Tongue (tissue), 2 donors: ENCODE results near the gene ADCY2. TPM values are rescaled to one million over a fixed set of nuclear protein-coding genes. Genes with fewer than 3 reads are reported as not detected.

ENCODE experiments used
- DNase-seq: peaks from one replicate; pipeline ENCODE4 v3.0.0-alpha.2; 2015
- total RNA-seq: library from RNA; depleted of rRNA; stranded (reverse); fragments of >200 nt; gene quantifications from one replicate; pipeline ENCODE4 v1.2.3, GENCODE V29; 2014

Gene ADCY2
- total RNA-seq, 1 donor from 2014 or later = 41.3 TPM

DNA sequence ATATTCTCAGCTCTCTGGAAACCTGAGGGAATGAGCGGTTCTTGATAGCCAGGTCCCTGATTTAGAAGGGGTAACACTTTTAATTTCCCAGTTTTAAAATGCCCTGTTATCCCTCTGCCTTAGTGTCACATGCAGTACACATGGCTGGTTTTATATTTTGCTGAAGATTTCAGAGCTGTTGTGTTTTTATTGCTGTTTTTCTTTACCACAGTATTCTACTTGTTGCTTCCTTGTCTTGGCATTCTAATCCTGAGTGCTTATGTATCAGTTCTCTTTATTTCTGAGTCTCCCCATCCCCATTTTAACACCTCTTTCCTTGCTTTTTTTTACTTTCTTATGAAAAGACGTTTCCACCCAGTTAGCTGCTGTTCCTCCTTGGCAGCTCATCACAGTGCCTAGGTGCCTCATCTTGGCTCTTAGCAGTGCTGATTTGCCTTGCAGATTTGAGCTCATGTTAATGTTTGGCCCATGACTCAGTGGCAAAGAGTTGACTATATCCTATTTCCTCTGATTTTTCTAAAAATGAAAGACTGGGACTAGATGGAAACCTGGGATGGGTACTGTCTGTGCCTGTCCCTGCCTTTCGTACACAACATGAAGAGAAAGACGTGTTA lies 476.7 kb downstream of the ADCY2 start:
- DNase-seq = no peak

DNA sequence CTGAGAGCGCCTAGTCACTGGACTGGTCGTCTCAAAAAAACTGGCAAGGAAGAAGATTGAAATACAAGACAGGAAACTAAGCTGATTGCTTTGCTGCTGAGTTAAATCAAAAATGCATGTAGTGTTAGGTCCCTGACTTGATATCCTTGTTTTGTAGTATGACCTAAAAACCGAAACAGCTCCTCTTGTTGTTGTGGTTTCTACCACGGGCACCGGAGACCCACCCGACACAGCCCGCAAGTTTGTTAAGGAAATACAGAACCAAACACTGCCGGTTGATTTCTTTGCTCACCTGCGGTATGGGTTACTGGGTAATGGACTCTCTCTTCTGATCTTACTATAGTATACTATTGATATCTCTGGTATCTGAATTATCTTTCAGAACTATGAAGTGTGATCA lies 477.3 kb downstream of the ADCY2 start:
- DNase-seq = no peak

- no peak for DNase-seq
Measured at GRCh38 chr5:7874639-7875038, 478.7 kb downstream of the ADCY2 start.

- DNase-seq = no peak
Measured at GRCh38 chr5:7875151-7875550, 479.2 kb downstream of the ADCY2 start.

DNA sequence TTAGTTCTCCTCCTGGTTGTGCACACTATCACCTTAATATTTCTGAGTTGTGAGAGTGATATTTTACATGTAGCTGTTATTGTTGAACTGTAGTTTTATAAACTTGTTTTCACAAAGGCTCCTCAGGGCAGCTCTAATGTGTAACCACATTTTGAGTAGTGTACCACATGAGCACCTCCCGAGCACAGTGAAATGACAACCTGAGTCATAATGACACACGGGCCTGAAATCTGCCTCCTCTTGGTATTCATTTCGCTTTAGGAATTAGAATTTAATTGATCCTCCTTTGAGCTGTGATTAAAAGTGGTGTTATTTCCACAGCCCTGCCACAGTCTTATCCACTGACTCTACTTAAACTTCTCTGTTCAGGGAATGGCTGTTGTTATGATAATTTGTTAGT lies 480.9 kb downstream of the ADCY2 start:
- no peak for DNase-seq

DNA sequence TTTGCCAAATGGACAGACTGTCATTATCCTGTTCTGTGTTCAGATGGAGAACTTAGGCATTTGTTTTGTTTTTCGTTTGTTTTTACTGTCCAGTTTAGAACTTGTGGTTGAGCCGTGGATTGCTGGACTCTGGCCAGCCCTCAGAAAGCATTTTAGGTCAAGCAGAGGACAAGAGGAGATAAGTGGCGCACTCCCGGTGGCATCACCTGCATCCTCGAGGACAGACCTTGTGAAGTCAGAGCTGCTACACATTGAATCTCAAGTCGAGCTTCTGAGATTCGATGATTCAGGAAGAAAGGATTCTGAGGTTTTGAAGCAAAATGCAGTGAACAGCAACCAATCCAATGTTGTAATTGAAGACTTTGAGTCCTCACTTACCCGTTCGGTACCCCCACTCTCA lies 481.9 kb downstream of the ADCY2 start:
- DNase-seq = no peak

DNA sequence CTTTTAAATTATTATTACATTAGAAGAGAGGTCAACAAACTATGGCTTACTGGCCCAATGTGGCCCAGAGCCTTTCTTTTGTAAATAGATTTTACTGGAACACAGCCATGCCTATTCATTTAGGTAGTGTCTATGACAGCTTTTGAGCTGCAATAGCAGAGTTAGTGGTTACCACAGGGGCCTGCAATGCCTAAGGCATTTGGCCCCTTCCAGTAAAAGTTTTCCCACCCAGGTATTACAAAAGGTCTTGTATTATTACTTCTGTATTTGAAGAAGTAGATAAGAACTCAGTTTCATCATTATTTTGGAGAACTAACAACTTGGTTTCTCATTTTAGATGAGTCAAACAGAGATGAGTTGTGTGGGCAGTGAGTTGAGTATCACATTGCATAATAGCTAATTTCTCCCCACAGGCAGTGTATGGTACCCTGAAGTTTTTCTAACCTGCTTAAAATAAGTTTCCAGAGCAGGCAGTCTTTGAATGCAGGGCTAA lies 482.5 kb downstream of the ADCY2 start:
- DNase-seq = no peak
